CD4-positive, alpha-beta T cell (primary cell): Measurements from ENCODE around the gene RPL5. TPM values are rescaled to one million over a fixed set of nuclear protein-coding genes. Genes with fewer than 3 reads are reported as not detected.

Experiments used
- ATAC-seq: fragments of 200-7000 bp; cut with Tn5 transposase; one replicate; pipeline ENCODE4 v1.10.0; 2022; ENCODE audit warnings: mild to moderate bottlenecking; ENCODE audit not compliant: poor library complexity
- CTCF ChIA-PET: fragments of 350-600 bp; sonication (Branson Sonifier 250); formaldehyde crosslinking; loops from one replicate; lab custom pipeline; 2021; ENCODE audit warnings: antibody characterized with exemption, inconsistent platforms; lab: Charles Lee
- POLR2A ChIA-PET: fragments of 350-600 bp; sonication (Branson Sonifier 250); formaldehyde crosslinking; loops from one replicate; lab custom pipeline; 2021; ENCODE audit warnings: antibody characterized with exemption, inconsistent platforms; lab: Charles Lee
- DNase-seq, 14 experiments: peaks; one replicate each; pipeline ENCODE4 v3.0.0-alpha.2; 2013 to 2020; ENCODE audit warnings: mixed read lengths in 2 of 14
- H3K27ac ChIP-seq, 2 donors: one replicate each; pipeline versions ENCODE4 v1.5.1 to v1.7.0; 2013; ENCODE audit warnings: low read length in 2 of 2, low read depth in 1 of 2, mild to moderate bottlenecking in 1 of 2
- H3K27me3 ChIP-seq, 2 experiments: 1 replicate in 1 of 2; 2 replicates in 1 of 2; pipeline versions ENCODE4 v1.6.1 to v1.7.0; 2013; ENCODE audit warnings: low read length in 2 of 2, control low read depth in 1 of 2, mild to moderate bottlenecking in 1 of 2, moderate library complexity in 1 of 2; ENCODE audit not compliant: insufficient read depth in 2 of 2, control insufficient read depth in 1 of 2
- H3K36me3 ChIP-seq: one replicate; pipeline ENCODE4 v1.6.1; 2013; ENCODE audit warnings: low read length, control low read depth; ENCODE audit not compliant: insufficient read depth
- H3K4me1 ChIP-seq: one replicate; pipeline ENCODE4 v1.6.1; 2013; ENCODE audit warnings: low read length, control low read depth; ENCODE audit not compliant: insufficient read depth
- H3K4me3 ChIP-seq: one replicate; pipeline ENCODE4 v1.5.1; 2013; ENCODE audit warnings: mild to moderate bottlenecking, low read length, moderate library complexity
- H3K9me3 ChIP-seq, 2 experiments: 1 replicate in 1 of 2; 2 replicates in 1 of 2; pipeline versions ENCODE4 v1.6.1 to v1.7.0; 2013; ENCODE audit warnings: low read length in 2 of 2, mild to moderate bottlenecking in 2 of 2, control low read depth in 1 of 2, moderate library complexity in 1 of 2; ENCODE audit not compliant: control insufficient read depth in 1 of 2, insufficient read depth in 1 of 2
- H3K27ac Mint-ChIP-seq: one replicate; pipeline ENCODE4 v1.8.0; 2020; ENCODE audit warnings: mixed read lengths
- H3K27me3 Mint-ChIP-seq: one replicate; pipeline ENCODE4 v1.8.0; 2021; ENCODE audit warnings: mixed read lengths
- H3K36me3 Mint-ChIP-seq: one replicate; pipeline ENCODE4 v1.8.0; 2021; ENCODE audit warnings: low read depth, mixed read lengths
- H3K4me1 Mint-ChIP-seq: one replicate; pipeline ENCODE4 v1.8.0; 2021; ENCODE audit warnings: low read depth, mixed read lengths
- H3K4me3 Mint-ChIP-seq: one replicate; pipeline ENCODE4 v1.8.0; 2020; ENCODE audit warnings: mild to moderate bottlenecking, mixed read lengths
- H3K9me3 Mint-ChIP-seq: one replicate; pipeline ENCODE4 v1.8.0; 2020; ENCODE audit warnings: mixed read lengths
- intact Hi-C, 2 experiments: fragments of 100-400 bp; cut with DNase I in 1 of 2; cut with micrococcal nuclease in 1 of 2; formaldehyde crosslinking; loops; one replicate each; pipeline versions ENCODE4 v1.15.1 to v1.9.0; 2023 to 2025; cut with DNase I, micrococcal nuclease
- total RNA-seq, 174 experiments: library from RNA in 2 of 174; stranded (reverse) in 2 of 174; gene quantifications; one replicate each; pipeline ENCODE4 v1.2.3 and lab custom pipeline; 2021 to 2026
- TF ChIP-seq, protein P1 (sequence below): fragments of 200-600 bp; IDR thresholded peaks from one replicate; pipeline ENCODE4 v1.8.0; 2022; ENCODE audit warnings: antibody characterized with exemption, mild to moderate bottlenecking

The RPL5 gene
- total RNA-seq, 2 experiments from 2014 or later: 1,712 to 1,770 TPM

- TF ChIP-seq, protein P1, sequence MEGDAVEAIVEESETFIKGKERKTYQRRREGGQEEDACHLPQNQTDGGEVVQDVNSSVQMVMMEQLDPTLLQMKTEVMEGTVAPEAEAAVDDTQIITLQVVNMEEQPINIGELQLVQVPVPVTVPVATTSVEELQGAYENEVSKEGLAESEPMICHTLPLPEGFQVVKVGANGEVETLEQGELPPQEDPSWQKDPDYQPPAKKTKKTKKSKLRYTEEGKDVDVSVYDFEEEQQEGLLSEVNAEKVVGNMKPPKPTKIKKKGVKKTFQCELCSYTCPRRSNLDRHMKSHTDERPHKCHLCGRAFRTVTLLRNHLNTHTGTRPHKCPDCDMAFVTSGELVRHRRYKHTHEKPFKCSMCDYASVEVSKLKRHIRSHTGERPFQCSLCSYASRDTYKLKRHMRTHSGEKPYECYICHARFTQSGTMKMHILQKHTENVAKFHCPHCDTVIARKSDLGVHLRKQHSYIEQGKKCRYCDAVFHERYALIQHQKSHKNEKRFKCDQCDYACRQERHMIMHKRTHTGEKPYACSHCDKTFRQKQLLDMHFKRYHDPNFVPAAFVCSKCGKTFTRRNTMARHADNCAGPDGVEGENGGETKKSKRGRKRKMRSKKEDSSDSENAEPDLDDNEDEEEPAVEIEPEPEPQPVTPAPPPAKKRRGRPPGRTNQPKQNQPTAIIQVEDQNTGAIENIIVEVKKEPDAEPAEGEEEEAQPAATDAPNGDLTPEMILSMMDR: no peak
- Histone ChIP-seq H3K4me1 (peaks cover 18% of the 10 kb centered on the region), H3K27ac (peak overlapping the region; percentile 33 to 65), H3K9me3 (peaks cover 0 to 3% of the 10 kb centered on the region in 2 experiments), H3K27me3 (no peaks in the 10 kb centered on the region), H3K4me3 (no peak overlapping the region), H3K36me3 (no peaks in the 10 kb centered on the region)
- intact Hi-C loops: loop anchor here in 1 of 2 experiments (5.0 kb wide), 1 partner anchor 78 kb away; the partner anchor contains the start of gene DIPK1A
- Mint-ChIP-seq H3K27ac (peak overlapping the region; percentile 86), H3K27me3 (no peaks in the 10 kb centered on the region), H3K4me1 (peaks cover 53% of the 10 kb centered on the region), H3K36me3 (no peaks in the 10 kb centered on the region), H3K9me3 (peaks cover 3% of the 10 kb centered on the region), H3K4me3 (no peak overlapping the region)
- DNase-seq (no peak), ATAC-seq (no peak)
- ChIA-PET POLR2A (interaction anchor here (2.8 kb wide), 2 partner anchors 52 to 77 kb away, joined by 16 to 34 read pairs; partner anchors contain the start of genes DIPK1A and RPL5), CTCF (interaction anchor here (1.7 to 1.9 kb wide), 3 partner anchors 67 to 110 kb away, joined by 3 to 5 read pairs (median 4); no protein-coding TSS in a partner anchor)
These were observed 52.4 kb downstream of the RPL5 start for GRCh38 chr1:92884195-92884594.

GRCh38 chr1:92886886-92887419 is 55.1 kb downstream of the RPL5 start:
- peak overlapping the region; percentile 26 for H3K27ac Mint-ChIP-seq
- H3K9me3 Mint-ChIP-seq: peaks cover 3% of the 10 kb centered on the region
- CTCF ChIA-PET: interaction anchor here (0.8 to 1.5 kb wide), 2 partner anchors 28 kb away, joined by 3 to 4 read pairs; no protein-coding TSS in a partner anchor

GRCh38 chr1:92887465-92887864 is 55.6 kb downstream of the RPL5 start:
- POLR2A ChIA-PET: no interaction called here
- Mint-ChIP-seq H3K4me3 (no peak overlapping the region), H3K27me3 (no peaks in the 10 kb centered on the region), H3K9me3 (peaks cover 3% of the 10 kb centered on the region), H3K4me1 (peaks cover 40% of the 10 kb centered on the region), H3K36me3 (peaks cover 8% of the 10 kb centered on the region), H3K27ac (peak overlapping the region; percentile 26)
- DNase-seq (no peak), ATAC-seq (no peak)
- CTCF ChIA-PET: interaction anchor here (0.8 kb wide), 1 partner anchor 27 kb away, joined by 4 read pairs; no protein-coding TSS in a partner anchor
- H3K27me3 ChIP-seq: no peaks in the 10 kb centered on the region
- H3K4me1 ChIP-seq: peaks cover 18% of the 10 kb centered on the region
- peaks cover 4 to 14% of the 10 kb centered on the region in 2 experiments for H3K9me3 ChIP-seq
- H3K4me3 ChIP-seq: no peak overlapping the region
- H3K36me3 ChIP-seq: no peaks in the 10 kb centered on the region
- no peak overlapping the region for H3K27ac ChIP-seq
- intact Hi-C loops: no loop called here
- TF ChIP-seq, protein P1: no peak

More at GRCh38 chr1:92886886-92887419, 55.1 kb downstream of the RPL5 start:
- H3K27ac ChIP-seq: no peak overlapping the region
- no peaks in the 10 kb centered on the region for H3K36me3 ChIP-seq
- Mint-ChIP-seq H3K36me3 (peaks cover 8% of the 10 kb centered on the region), H3K27me3 (no peaks in the 10 kb centered on the region), H3K4me1 (peaks cover 44% of the 10 kb centered on the region), H3K4me3 (no peak overlapping the region)
- no peak for ATAC-seq
- H3K9me3 ChIP-seq: peaks cover 4 to 12% of the 10 kb centered on the region in 2 experiments
- intact Hi-C loops: no loop called here
- POLR2A ChIA-PET: no interaction called here
- H3K4me3 ChIP-seq: no peak overlapping the region
- TF ChIP-seq, protein P1: no peak
- H3K27me3 ChIP-seq: no peaks in the 10 kb centered on the region
- DNase-seq: no peak
- H3K4me1 ChIP-seq: peaks cover 18% of the 10 kb centered on the region

Other genes starting within 250 kb of the RPL5 start
- gene EVI5, start 46.9 kb upstream of the RPL5 start, total RNA-seq: 1 to 10 TPM; 1.8 to 2.0 TPM
- gene DIPK1A, start 129.4 kb downstream of the RPL5 start, total RNA-seq: 1 to 10 TPM; 7.0 to 7.3 TPM
- 10 to 100 TPM; 37.9 to 39.3 TPM for gene MTF2, start 247.2 kb downstream of the RPL5 start, total RNA-seq